HG03520 (cell line): Measurements from ENCODE around the gene SYNGR3.

ENCODE experiments used
- ATAC-seq: cut with Tn5 transposase; IDR thresholded peaks from one replicate; pipeline ENCODE4 v1.9.1; 2021; ENCODE audit warnings: mild to moderate bottlenecking, moderate library complexity; ENCODE audit not compliant: unreplicated experiment

The SYNGR3 gene

GRCh38 chr16:2039274-2040031 is 49.7 kb downstream of the SYNGR3 start:
- ATAC-seq, result no peak

- no peak for ATAC-seq
These were observed 50.4 kb downstream of the SYNGR3 start for GRCh38 chr16:2040041-2040786.

GRCh38 chr16:2040787-2041522 is 51.2 kb downstream of the SYNGR3 start:
- ATAC-seq, result no peak

- ATAC-seq, result no peak
These were observed 52.6 kb downstream of the SYNGR3 start for GRCh38 chr16:2042171-2042985.

- ATAC-seq, result no peak
These were observed 53.4 kb downstream of the SYNGR3 start for GRCh38 chr16:2042986-2043666.
